Stimulated activated CD4-positive, alpha-beta T cell treated with anti-CD3 and anti-CD28 coated beads, Interleukin-4, amount 100 ng/mL, for 4 hours (primary cell): ENCODE measurements around the gene STAT1.

Experiments
- DNase-seq, 2 experiments: peaks; one replicate each; pipeline ENCODE4 v3.0.0-alpha.2; 2020

The STAT1 gene

GRCh38 chr2:191013932-191014652 is at the start of gene STAT1:
Gene STAT1, minus strand, starts transcription at chr2:191014171. Its CDS starts 4,168 bp downstream, at chr2:191010003.
- peak; percentile 96 to 98 for DNase-seq

GRCh38 chr2:191063584-191063983 is 49.6 kb upstream of the STAT1 start:
- DNase-seq, result no peak

- no peak for DNase-seq
These were observed 47.5 kb upstream of the STAT1 start for GRCh38 chr2:191061381-191061980.

- no peak for DNase-seq
These were observed 45.3 kb upstream of the STAT1 start for GRCh38 chr2:191059308-191059707.

- DNase-seq, result no peak
These were observed 42.3 kb upstream of the STAT1 start for GRCh38 chr2:191056228-191056627.

GRCh38 chr2:191053256-191053655 is 39.3 kb upstream of the STAT1 start:
- no peak for DNase-seq

GRCh38 chr2:191051825-191052778 is 38.1 kb upstream of the STAT1 start:
- no peak for DNase-seq

GRCh38 chr2:191051177-191051576 is 37.2 kb upstream of the STAT1 start:
- no peak for DNase-seq

GRCh38 chr2:191050640-191050987 is 36.6 kb upstream of the STAT1 start:
- no peak for DNase-seq

- DNase-seq, result no peak
These were observed 36.0 kb upstream of the STAT1 start for GRCh38 chr2:191049728-191050639.

GRCh38 chr2:191048073-191048472 is 34.1 kb upstream of the STAT1 start:
- DNase-seq, result no peak

GRCh38 chr2:191045141-191045540 is 31.2 kb upstream of the STAT1 start:
- no peak for DNase-seq

- no peak for DNase-seq
These were observed 29.5 kb upstream of the STAT1 start for GRCh38 chr2:191043438-191043837.

GRCh38 chr2:191041418-191042161 is 27.6 kb upstream of the STAT1 start:
- DNase-seq, result no peak

- DNase-seq, result no peak
These were observed 25.6 kb upstream of the STAT1 start for GRCh38 chr2:191039616-191040015.

GRCh38 chr2:191038741-191039140 is 24.8 kb upstream of the STAT1 start:
- no peak for DNase-seq

- DNase-seq, result peak in 1 of 2 experiments; percentile 53
These were observed 24.3 kb upstream of the STAT1 start for GRCh38 chr2:191038241-191038725.

- DNase-seq, result no peak
These were observed 23.4 kb upstream of the STAT1 start for GRCh38 chr2:191037351-191037750.

- no peak for DNase-seq
These were observed 22.4 kb upstream of the STAT1 start for GRCh38 chr2:191036363-191036762.

- DNase-seq, result no peak
These were observed 18.8 kb upstream of the STAT1 start for GRCh38 chr2:191032588-191033429.

GRCh38 chr2:191031256-191031655 is 17.3 kb upstream of the STAT1 start:
- DNase-seq, result no peak
